IPS-18a (cell line): ENCODE data around the gene FBXL15.

Experiments
- H3K27ac ChIP-seq: one replicate; pipeline ENCODE4 v1.5.1; 2013; ENCODE audit warnings: low read length
- H3K27me3 ChIP-seq: one replicate; pipeline ENCODE4 v1.6.1; 2013; ENCODE audit warnings: mild to moderate bottlenecking, low read length; ENCODE audit not compliant: control insufficient read depth, insufficient read depth
- H3K36me3 ChIP-seq: one replicate; pipeline ENCODE4 v1.6.1; 2013; ENCODE audit warnings: low read depth, low read length; ENCODE audit not compliant: control insufficient read depth
- H3K4me1 ChIP-seq: one replicate; pipeline ENCODE4 v1.6.1; 2013; ENCODE audit warnings: low read depth, low read length; ENCODE audit not compliant: control insufficient read depth
- H3K4me3 ChIP-seq: one replicate; pipeline ENCODE4 v1.5.1; 2013; ENCODE audit warnings: low read length
- H3K9ac ChIP-seq: one replicate; pipeline ENCODE4 v1.6.1; 2013; ENCODE audit warnings: mild to moderate bottlenecking, low read length, moderate library complexity
- H3K9me3 ChIP-seq: one replicate; pipeline ENCODE4 v1.6.1; 2013; ENCODE audit warnings: low read depth, low read length; ENCODE audit not compliant: control insufficient read depth

Gene FBXL15

GRCh38 chr10:102392306-102392705 lies 28.3 kb upstream of the FBXL15 start:
- H3K9me3 ChIP-seq, result no peaks in the 10 kb centered on the region
- H3K9ac ChIP-seq, result no peak overlapping the region
- no peaks in the 10 kb centered on the region for H3K36me3 ChIP-seq
- peaks cover 35% of the 10 kb centered on the region for H3K27me3 ChIP-seq
- no peak overlapping the region for H3K4me3 ChIP-seq
- no peak overlapping the region for H3K27ac ChIP-seq
- H3K4me1 ChIP-seq, result peaks cover 5% of the 10 kb centered on the region

GRCh38 chr10:102393411-102394078 lies 27.1 kb upstream of the FBXL15 start:
- peaks cover 35% of the 10 kb centered on the region for H3K27me3 ChIP-seq
- H3K4me1 ChIP-seq, result peaks cover 5% of the 10 kb centered on the region
- no peaks in the 10 kb centered on the region for H3K9me3 ChIP-seq
- peak overlapping the region; percentile 81 for H3K4me3 ChIP-seq
- peaks cover 7% of the 10 kb centered on the region for H3K36me3 ChIP-seq
- no peak overlapping the region for H3K27ac ChIP-seq
- peak overlapping the region; percentile 63 for H3K9ac ChIP-seq

DNA sequence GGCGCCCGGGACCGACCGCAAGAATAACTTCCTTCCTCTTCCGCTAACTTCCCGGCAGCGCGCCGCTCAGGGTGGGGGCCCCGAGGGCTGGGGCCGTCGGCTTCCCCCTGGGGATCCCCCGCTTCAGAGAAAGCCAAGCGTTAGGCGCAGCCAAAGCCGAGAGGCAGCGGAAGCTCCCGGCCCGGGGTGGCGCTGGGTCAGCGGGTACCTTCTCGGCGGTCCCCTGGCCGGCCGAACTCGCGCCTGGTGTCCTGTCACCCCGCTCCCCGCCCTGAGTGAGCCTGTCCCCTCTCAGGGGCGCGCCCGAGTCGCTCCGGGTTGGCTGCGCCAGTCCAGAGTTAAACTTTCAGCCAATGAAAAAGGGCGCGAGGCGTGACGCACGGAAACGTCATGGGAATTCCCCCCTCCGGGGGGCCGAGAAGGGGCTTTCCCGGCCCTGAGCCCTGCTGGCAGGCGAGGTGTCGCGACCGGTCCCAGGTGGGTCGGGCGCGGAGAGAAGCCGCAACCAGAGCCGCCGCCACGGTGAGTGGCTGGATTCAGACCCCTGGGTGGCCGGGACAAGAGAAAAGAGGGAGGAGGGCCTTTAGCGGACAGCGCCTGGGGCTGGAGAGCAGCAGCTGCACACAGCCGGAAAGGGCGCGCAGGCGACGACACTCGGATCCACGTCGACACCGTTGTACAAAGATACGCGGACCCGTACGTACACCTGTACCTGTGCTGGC lies 26.4 kb upstream of the FBXL15 start:
- H3K27me3 ChIP-seq, result peaks cover 35% of the 10 kb centered on the region
- no peaks in the 10 kb centered on the region for H3K9me3 ChIP-seq
- H3K9ac ChIP-seq, result peak overlapping the region; percentile 63
- peaks cover 5% of the 10 kb centered on the region for H3K4me1 ChIP-seq
- peak overlapping the region; percentile 81 for H3K4me3 ChIP-seq
- H3K27ac ChIP-seq, result no peak overlapping the region
- H3K36me3 ChIP-seq, result peaks cover 7% of the 10 kb centered on the region

DNA sequence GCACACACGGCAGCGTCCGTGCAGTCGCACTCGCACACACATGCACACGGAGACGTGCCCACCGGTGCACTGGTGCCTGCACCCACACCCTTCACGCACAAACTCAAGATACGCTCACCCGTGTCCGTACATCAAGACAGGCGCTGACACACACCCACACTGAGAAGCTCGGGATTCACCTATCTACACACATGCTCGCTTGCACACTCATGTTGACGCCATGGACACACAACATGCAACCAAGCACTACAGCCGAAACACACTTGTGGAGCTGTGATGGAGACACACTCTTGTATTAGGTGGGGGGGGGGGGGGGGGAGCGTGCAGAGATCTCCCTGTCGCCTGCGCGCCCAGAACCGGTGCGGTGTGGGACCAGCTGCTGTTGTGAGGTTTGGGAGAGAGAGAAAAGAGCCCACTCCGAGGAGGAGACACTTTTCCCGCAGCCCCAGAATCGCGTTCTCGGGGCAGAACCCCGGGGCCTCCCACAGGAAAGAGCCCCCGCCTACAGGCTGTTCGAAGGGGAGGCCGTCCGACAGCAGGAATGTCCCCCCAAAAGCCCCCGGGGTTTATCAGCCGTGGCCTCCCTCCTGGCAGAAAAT lies 25.7 kb upstream of the FBXL15 start:
- peak overlapping the region; percentile 81 for H3K4me3 ChIP-seq
- H3K36me3 ChIP-seq, result peaks cover 7% of the 10 kb centered on the region
- H3K9ac ChIP-seq, result peak overlapping the region; percentile 63
- no peak overlapping the region for H3K27ac ChIP-seq
- peaks cover 34% of the 10 kb centered on the region for H3K27me3 ChIP-seq
- H3K9me3 ChIP-seq, result no peaks in the 10 kb centered on the region
- peaks cover 5% of the 10 kb centered on the region for H3K4me1 ChIP-seq

- peaks cover 31% of the 10 kb centered on the region for H3K27me3 ChIP-seq
- H3K4me1 ChIP-seq, result peaks cover 5% of the 10 kb centered on the region
- no peak within 1 kb of the TSS for H3K27ac ChIP-seq
- H3K9ac ChIP-seq, result peak within 1 kb of the TSS; percentile 65
- no peaks in the 10 kb centered on the region for H3K9me3 ChIP-seq
- H3K4me3 ChIP-seq, result peak within 1 kb of the TSS; percentile 81
- H3K36me3 ChIP-seq, result peaks cover 12% of the 10 kb centered on the region
Observed at GRCh38 chr10:102395400-102396316, 25.0 kb upstream of the FBXL15 start, which contains the start of gene NFKB2. Gene NFKB2 (plus strand): TSS chr10:102395705. CDS start chr10:102395960, 255 bp downstream.

GRCh38 chr10:102396317-102396650 lies 24.4 kb upstream of the FBXL15 start:
- peak overlapping the region; percentile 65 for H3K9ac ChIP-seq
- peaks cover 5% of the 10 kb centered on the region for H3K4me1 ChIP-seq
- no peak overlapping the region for H3K27ac ChIP-seq

GRCh38 chr10:102396730-102397151 lies 23.9 kb upstream of the FBXL15 start:
- Histone ChIP-seq H3K4me1 (peaks cover 5% of the 10 kb centered on the region), H3K27ac (no peak overlapping the region), H3K9ac (no peak overlapping the region), H3K36me3 (peaks cover 22% of the 10 kb centered on the region), H3K4me3 (peak overlapping the region; percentile 81), H3K9me3 (no peaks in the 10 kb centered on the region), H3K27me3 (peaks cover 27% of the 10 kb centered on the region)

More at GRCh38 chr10:102396317-102396650, 24.4 kb upstream of the FBXL15 start:
- Histone ChIP-seq H3K9me3 (no peaks in the 10 kb centered on the region), H3K27me3 (peaks cover 27% of the 10 kb centered on the region), H3K4me3 (peak overlapping the region; percentile 81), H3K36me3 (peaks cover 17% of the 10 kb centered on the region)

- Histone ChIP-seq H3K9me3 (no peaks in the 10 kb centered on the region), H3K4me3 (no peak overlapping the region), H3K36me3 (peaks cover 23% of the 10 kb centered on the region), H3K9ac (no peak overlapping the region), H3K27me3 (peaks cover 23% of the 10 kb centered on the region), H3K27ac (no peak overlapping the region), H3K4me1 (peaks cover 5% of the 10 kb centered on the region)
Observed at GRCh38 chr10:102397222-102398171, 23.1 kb upstream of the FBXL15 start.

- peaks cover 14% of the 10 kb centered on the region for H3K27me3 ChIP-seq
- H3K9ac ChIP-seq, result no peak overlapping the region
- no peaks in the 10 kb centered on the region for H3K9me3 ChIP-seq
- H3K27ac ChIP-seq, result no peak overlapping the region
- peaks cover 5% of the 10 kb centered on the region for H3K4me1 ChIP-seq
- peaks cover 23% of the 10 kb centered on the region for H3K36me3 ChIP-seq
- H3K4me3 ChIP-seq, result peak overlapping the region; percentile 48
Observed at GRCh38 chr10:102398172-102399020, 22.2 kb upstream of the FBXL15 start.
